H1 (cell line): ENCODE measurements around the gene RERE. TPM values are rescaled to one million over a fixed set of nuclear protein-coding genes. Genes with fewer than 3 reads are reported as not detected.

Experiments
- CTCF ChIA-PET: fragments of 300-600 bp; sonication (Branson Sonifier 250); formaldehyde crosslinking; loops from one replicate; lab custom pipeline; 2021; ENCODE audit not compliant: partially characterized antibody; lab: Charles Lee
- POLR2A ChIA-PET: fragments of 300-600 bp; sonication (Branson Sonifier 250); formaldehyde crosslinking; loops from one replicate; lab custom pipeline; 2021; ENCODE audit warnings: inconsistent platforms; ENCODE audit not compliant: partially characterized antibody; lab: Charles Lee
- DNase-seq, 2 experiments: peaks; one replicate each; pipeline versions ENCODE4 v3.0.0 to v3.0.0-alpha.2; 2010 to 2022; ENCODE audit warnings: low spot score in 2 of 2, low read depth in 1 of 2, mixed read lengths in 1 of 2
- FAIRE-seq: peaks from 2 replicates; lab custom pipeline; 2011; peaks lifted over from hg19 to GRCh38; lab: Jason Lieb, UNC
- H2AFZ ChIP-seq: 2 replicates; pipeline ENCODE4 v1.8.1; 2012; ENCODE audit warnings: low read length, inconsistent platforms
- H2AK5ac ChIP-seq: 2 replicates; pipeline ENCODE4 v1.6.1; 2013; ENCODE audit warnings: low read depth, low read length
- H2BK120ac ChIP-seq: replicated peaks from 2 replicates; pipeline ENCODE3; 2013; ENCODE audit warnings: low read depth, low read length, inconsistent platforms
- H2BK12ac ChIP-seq: 2 replicates; pipeline ENCODE4 v1.6.1; 2013; ENCODE audit warnings: low read depth, low read length
- H2BK15ac ChIP-seq: 2 replicates; pipeline ENCODE4 v1.6.1; 2013; ENCODE audit warnings: low read length
- H2BK20ac ChIP-seq: 2 replicates; pipeline ENCODE4 v1.6.1; 2013; ENCODE audit warnings: low read length
- H2BK5ac ChIP-seq: 2 replicates; pipeline ENCODE4 v1.6.1; 2013; ENCODE audit warnings: low read depth, low read length
- H3K14ac ChIP-seq: 2 replicates; pipeline ENCODE4 v1.6.1; 2013; ENCODE audit warnings: inconsistent platforms; ENCODE audit not compliant: insufficient read length
- H3K18ac ChIP-seq: 2 replicates; pipeline ENCODE4 v1.6.1; 2013; ENCODE audit warnings: low read length; ENCODE audit errors: extremely low read depth
- H3K23ac ChIP-seq: 2 replicates; pipeline ENCODE4 v1.6.1; 2013; ENCODE audit warnings: inconsistent platforms; ENCODE audit not compliant: insufficient read length
- H3K23me2 ChIP-seq: 2 replicates; pipeline ENCODE4 v1.6.1; 2013; ENCODE audit warnings: low read depth, low read length
- H3K27ac ChIP-seq: 2 replicates; pipeline ENCODE4 v1.6.1; 2011; ENCODE audit warnings: low read depth, low read length, inconsistent platforms
- H3K27me3 ChIP-seq, 4 experiments: replicated peaks in 1 of 4; 1 replicate in 1 of 4; 2 replicates in 3 of 4; pipeline versions ENCODE4 v1.6.1 to v1.8.1; 2011 to 2013; ENCODE audit warnings: low read length in 3 of 4, mild to moderate bottlenecking in 3 of 4, inconsistent platforms in 2 of 4, mixed read lengths in 2 of 4, moderate library complexity in 1 of 4; ENCODE audit not compliant: control insufficient read depth in 3 of 4, insufficient read depth in 3 of 4; ENCODE audit errors: extremely low read depth in 1 of 4
- H3K36me3 ChIP-seq, 4 experiments: 2 replicates each; pipeline versions ENCODE4 v1.6.1 to v1.8.1; 2011 to 2013; ENCODE audit warnings: mild to moderate bottlenecking in 4 of 4, low read length in 3 of 4, moderate library complexity in 2 of 4, control low read depth in 1 of 4, inconsistent platforms in 1 of 4; ENCODE audit not compliant: insufficient read depth in 4 of 4, control insufficient read depth in 2 of 4
- H3K4ac ChIP-seq: replicated peaks from 2 replicates; pipeline ENCODE3; 2013; ENCODE audit warnings: low read length, low read depth, mixed read lengths, inconsistent platforms; ENCODE audit not compliant: insufficient read length
- H3K4me1 ChIP-seq, 4 experiments: replicated peaks in 1 of 4; 1 replicate in 1 of 4; 2 replicates in 3 of 4; pipeline versions ENCODE4 v1.6.1 to v1.8.1; 2011 to 2013; ENCODE audit warnings: low read length in 3 of 4, inconsistent platforms in 2 of 4, mixed read lengths in 1 of 4; ENCODE audit not compliant: insufficient read depth in 4 of 4, control insufficient read depth in 3 of 4
- H3K4me2 ChIP-seq, 2 experiments: 2 replicates each; pipeline versions ENCODE4 v1.6.1 to v1.8.1; 2011 to 2013; ENCODE audit warnings: low read depth in 2 of 2, low read length in 2 of 2, control low read depth in 1 of 2, inconsistent platforms in 1 of 2, mild to moderate bottlenecking in 1 of 2; ENCODE audit not compliant: insufficient read depth in 1 of 2
- H3K4me3 ChIP-seq, 4 experiments: fragments of 200-600, 300-600 bp in 1 of 4; sonication (generic), shearing (Covaris generic), sonication (Bioruptor Twin) in 1 of 4; 2 replicates each; pipeline versions ENCODE4 v1.5.1 to v1.8.1; 2011 to 2016; ENCODE audit warnings: low read length in 4 of 4, low read depth in 3 of 4, control low read depth in 2 of 4, inconsistent platforms in 2 of 4, mild to moderate bottlenecking in 2 of 4, mixed read lengths in 1 of 4, moderate library complexity in 1 of 4; ENCODE audit not compliant: insufficient read depth in 2 of 4; ENCODE audit errors: extremely low read depth in 1 of 4
- H3K56ac ChIP-seq: replicated peaks from 2 replicates; pipeline ENCODE3; 2013; ENCODE audit warnings: low read depth, mild to moderate bottlenecking, mixed read lengths, low read length, inconsistent platforms; ENCODE audit not compliant: insufficient read length
- H3K79me1 ChIP-seq: 2 replicates; pipeline ENCODE4 v1.6.1; 2013; ENCODE audit warnings: low read depth, low read length, control low read depth
- H3K79me2 ChIP-seq, 2 experiments: 2 replicates each; pipeline versions ENCODE4 v1.6.1 to v1.8.1; 2012 to 2013; ENCODE audit warnings: low read length in 2 of 2, mild to moderate bottlenecking in 2 of 2, inconsistent platforms in 1 of 2; ENCODE audit not compliant: insufficient read depth in 2 of 2, control insufficient read depth in 1 of 2
- H3K9ac ChIP-seq, 4 experiments: replicated peaks in 1 of 4; 1 replicate in 1 of 4; 2 replicates in 3 of 4; pipeline versions ENCODE4 v1.6.1 to v1.8.1; 2011 to 2013; ENCODE audit warnings: low read depth in 3 of 4, low read length in 3 of 4, control low read depth in 2 of 4, mild to moderate bottlenecking in 2 of 4, moderate library complexity in 2 of 4, inconsistent platforms in 1 of 4; ENCODE audit errors: extremely low read depth in 1 of 4
- H3K9me3 ChIP-seq, 2 experiments: 2 replicates each; pipeline versions ENCODE4 v1.6.1 to v1.8.1; 2012 to 2013; ENCODE audit warnings: mild to moderate bottlenecking in 2 of 2, moderate library complexity in 2 of 2, control low read depth in 1 of 2, inconsistent platforms in 1 of 2, low read depth in 1 of 2, low read length in 1 of 2, mixed read lengths in 1 of 2; ENCODE audit not compliant: insufficient read depth in 2 of 2
- H4K20me1 ChIP-seq, 2 experiments: replicated peaks in 1 of 2; 2 replicates each; pipeline versions ENCODE3 to v1.8.1; 2011 to 2013; ENCODE audit warnings: inconsistent platforms in 2 of 2, low read length in 2 of 2, mild to moderate bottlenecking in 1 of 2; ENCODE audit not compliant: insufficient read depth in 2 of 2, control insufficient read depth in 1 of 2
- H4K5ac ChIP-seq: 2 replicates; pipeline ENCODE4 v1.6.1; 2013; ENCODE audit warnings: low read length, low read depth, mixed read lengths, inconsistent platforms; ENCODE audit not compliant: insufficient read length
- H4K8ac ChIP-seq: 2 replicates; pipeline ENCODE4 v1.8.0; 2013; ENCODE audit warnings: mild to moderate bottlenecking, moderate library complexity, low read length, inconsistent platforms; ENCODE audit not compliant: insufficient read depth; ENCODE audit errors: extremely low read depth
- H4K91ac ChIP-seq: replicated peaks from 2 replicates; pipeline ENCODE3; 2013; ENCODE audit warnings: low read length, mixed read lengths, inconsistent platforms; ENCODE audit not compliant: insufficient read length
- ASH2L ChIP-seq: fragments of 200-600, 300-600 bp; sonication (generic); IDR thresholded peaks from one replicate; pipeline ENCODE4 v1.7.1; 2017; ENCODE audit warnings: low read length
- BCL11A ChIP-seq, 2 experiments: IDR thresholded peaks; one replicate each; pipeline ENCODE4 v1.6.1; 2011; ENCODE audit warnings: low read depth in 2 of 2, low read length in 2 of 2, mild to moderate bottlenecking in 2 of 2
- CBX5 ChIP-seq: fragments of 300-800, 300-1000 bp; sonication (generic); IDR thresholded peaks from 2 replicates; pipeline ENCODE4 v1.7.1; 2016; ENCODE audit warnings: antibody characterized with exemption, low read length, low read depth
- CBX8 ChIP-seq: fragments of 300-800, 300-1000 bp; sonication (generic); IDR thresholded peaks from 2 replicates; pipeline ENCODE4 v1.7.1; 2016; ENCODE audit warnings: low read depth, low read length, borderline replicate concordance
- HDAC6 ChIP-seq: IDR thresholded peaks from one replicate; pipeline ENCODE4 v1.7.1; 2012; ENCODE audit warnings: low read depth, mild to moderate bottlenecking, inconsistent platforms, low read length, moderate library complexity
- KDM5A ChIP-seq: fragments of 200-600 bp; IDR thresholded peaks from 2 replicates; pipeline ENCODE4 v1.7.1; 2012; ENCODE audit warnings: mild to moderate bottlenecking, low read length, inconsistent platforms, mixed read lengths
- MAFK ChIP-seq: IDR thresholded peaks from 2 replicates; pipeline ENCODE4 v1.6.1; 2012; ENCODE audit warnings: low read depth, mild to moderate bottlenecking, improper control_type of control experiment, low read length
- PHF8 ChIP-seq: fragments of 200-600 bp; sonication (generic); conservative IDR thresholded peaks from 2 replicates; pipeline ENCODE4 v1.7.1; 2012; ENCODE audit warnings: low read depth, mild to moderate bottlenecking, inconsistent platforms, low read length, moderate library complexity
- SIRT6 ChIP-seq: IDR thresholded peaks from one replicate; pipeline ENCODE4 v1.7.1; 2012; ENCODE audit warnings: low read length, inconsistent platforms
- SIX5 ChIP-seq: IDR thresholded peaks from 2 replicates; pipeline ENCODE4 v1.6.1; 2011; ENCODE audit warnings: mild to moderate bottlenecking, low read depth, low read length
- SP1 ChIP-seq: IDR thresholded peaks from 2 replicates; pipeline ENCODE4 v1.6.1; 2011; ENCODE audit warnings: low read depth, low read length
- TBP ChIP-seq: IDR thresholded peaks from 2 replicates; pipeline ENCODE4 v1.6.1; 2011; ENCODE audit warnings: low read depth, low read length, improper control_type of control experiment
- WGBS, 2 experiments: shearing (Covaris generic) in 1 of 2; methylation state at CpG; one replicate each; pipeline versions ENCODE4 v1.1.6 to v1.1.7; 2013 to 2015; ENCODE audit warnings: low lambda C conversion rate in 2 of 2, mixed read lengths in 2 of 2, inconsistent platforms in 1 of 2, low coverage in 1 of 2, missing lambda C conversion rate in 1 of 2; ENCODE audit not compliant: insufficient replicate concordance in 2 of 2, insufficient coverage in 1 of 2, insufficient read length in 1 of 2; ENCODE audit errors: extremely low coverage in 1 of 2, missing lambda C conversion rate in 1 of 2; 5-methylcytosine and 5-hydroxymethylcytosine counted together
- polyA plus RNA-seq, 7 experiments: library from polyadenylated mRNA; depleted of rRNA in 3 of 7; stranded (reverse) in 5 of 7; unstranded in 2 of 7; fragments of >200 nt in 5 of 7; fragments of 200-250 nt in 2 of 7; gene quantifications; 1 replicate in 5 of 7; 2 replicates in 1 of 7; 4 replicates in 1 of 7; pipeline versions ENCODE4 v1.2.1 to v1.2.3, GENCODE V29; 2011 to 2013; ENCODE audit warnings: missing spikeins in 2 of 7, mixed read lengths in 2 of 7
- total RNA-seq: library from RNA; stranded (reverse); fragmentation: NEBNext Ultra II Directional; extraction: Animal tissue kit (Norgen Biotek cat#: 25700); gene quantifications from 2 replicates; pipeline ENCODE4 v1.2.1, GENCODE V29; 2021
- TF ChIP-seq, protein P1 (sequence below): IDR thresholded peaks from 2 replicates; pipeline ENCODE4 v1.6.1; 2012; ENCODE audit warnings: inconsistent platforms
- TF ChIP-seq, protein P2 (sequence below): IDR thresholded peaks from 2 replicates; pipeline ENCODE4 v1.6.1; 2011; ENCODE audit warnings: low read depth, mild to moderate bottlenecking, low read length; ENCODE audit not compliant: insufficient read depth

The RERE gene
- total and polyA plus RNA-seq, 2 of the 8 experiments (the other 6 are each of a cell fraction or from before 2014, with no cell fraction given): 15.3 to 142 TPM

DNA sequence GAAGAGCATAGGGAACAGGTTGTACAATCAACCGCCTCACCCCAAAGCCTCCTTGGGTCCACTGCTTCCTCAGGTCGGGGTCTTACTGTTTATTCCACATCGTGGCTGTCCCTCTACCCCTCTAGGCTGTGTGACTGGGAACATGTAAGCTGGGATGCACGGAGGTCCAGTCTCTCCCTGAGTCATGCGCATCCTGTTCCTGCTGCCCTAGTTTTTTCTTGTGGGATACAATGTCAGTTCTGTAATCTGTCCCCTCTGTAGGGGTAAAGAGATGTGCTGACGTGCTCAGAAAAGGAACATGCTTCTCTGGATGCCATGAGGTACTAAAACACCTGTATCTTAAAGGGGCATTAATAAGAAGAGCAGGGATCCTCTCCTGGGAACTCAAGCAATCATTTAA is 433.4 kb downstream of the RERE start:
- FAIRE-seq (no peak), DNase-seq (no peak)
- H3K4ac ChIP-seq: no peak overlapping the region
- H3K4me2 ChIP-seq: no peak overlapping the region
- no peak overlapping the region for H4K5ac ChIP-seq
- H3K9ac ChIP-seq: no peak overlapping the region
- H3K56ac ChIP-seq: no peak overlapping the region
- H4K20me1 ChIP-seq: peaks cover 18 to 24% of the 10 kb centered on the region in 2 experiments
- ChIA-PET POLR2A (interaction anchor here (1.5 kb wide), 1 partner anchor 34 kb away, joined by 3 read pairs; no protein-coding TSS in a partner anchor), CTCF (interaction anchor here (0.6 to 2.8 kb wide), 3 partner anchors 13 to 436 kb away, joined by 3 to 9 read pairs (median 5); no protein-coding TSS in a partner anchor)
- H2BK120ac ChIP-seq: no peak overlapping the region
- no peak overlapping the region for H3K23ac ChIP-seq
- H2BK12ac ChIP-seq: no peak overlapping the region
- no peak overlapping the region for H2AFZ ChIP-seq
- H3K27ac ChIP-seq: no peak overlapping the region
- H2BK15ac ChIP-seq: no peak overlapping the region
- H3K27me3 ChIP-seq: no peaks in the 10 kb centered on the region
- no peaks in the 10 kb centered on the region for H3K9me3 ChIP-seq
- H3K14ac ChIP-seq: no peak overlapping the region
- peaks cover 0 to 3% (median 0%) of the 10 kb centered on the region in 4 experiments; a peak in 2 of 8 replicates for H3K36me3 ChIP-seq
- H2BK20ac ChIP-seq: no peak overlapping the region
- H3K79me2 ChIP-seq: peaks cover 0 to 76% of the 10 kb centered on the region in 2 experiments; a peak in 2 of 4 replicates
- WGBS, 2 experiments: 94% methylated on average over 6 of the region's 6 CpGs; no CpG with 5 or more reads in 1 of the 2 experiments
- H3K4me1 ChIP-seq: peaks cover 0 to 18% (median 13%) of the 10 kb centered on the region in 4 experiments; a peak in 5 of 7 replicates
- peaks cover 20% of the 10 kb centered on the region for H3K79me1 ChIP-seq
- H2AK5ac ChIP-seq: no peak overlapping the region
- H2BK5ac ChIP-seq: no peak overlapping the region
- H3K23me2 ChIP-seq: no peaks in the 10 kb centered on the region
- no peak overlapping the region for H4K8ac ChIP-seq
- H4K91ac ChIP-seq: no peak overlapping the region
- H3K4me3 ChIP-seq: no peak overlapping the region
- no peak overlapping the region for H3K18ac ChIP-seq
- TF ChIP-seq BCL11A (IDR thresholded peaks at IDR 0.05; ENCODE audit: low read depth in 2 of 2, low read length in 2 of 2): no peak
- no peak for TF ChIP-seq KDM5A
- no peak for TF ChIP-seq CBX8
- TF ChIP-seq PHF8: no peak
- no peak for TF ChIP-seq SP1
- no peak for TF ChIP-seq SIRT6
- TF ChIP-seq, protein P1, sequence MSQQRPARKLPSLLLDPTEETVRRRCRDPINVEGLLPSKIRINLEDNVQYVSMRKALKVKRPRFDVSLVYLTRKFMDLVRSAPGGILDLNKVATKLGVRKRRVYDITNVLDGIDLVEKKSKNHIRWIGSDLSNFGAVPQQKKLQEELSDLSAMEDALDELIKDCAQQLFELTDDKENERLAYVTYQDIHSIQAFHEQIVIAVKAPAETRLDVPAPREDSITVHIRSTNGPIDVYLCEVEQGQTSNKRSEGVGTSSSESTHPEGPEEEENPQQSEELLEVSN: no peak
- TF ChIP-seq TBP: no peak
- TF ChIP-seq HDAC6: no peak
- TF ChIP-seq CBX5: no peak
- TF ChIP-seq MAFK: no peak
- TF ChIP-seq, protein P2, sequence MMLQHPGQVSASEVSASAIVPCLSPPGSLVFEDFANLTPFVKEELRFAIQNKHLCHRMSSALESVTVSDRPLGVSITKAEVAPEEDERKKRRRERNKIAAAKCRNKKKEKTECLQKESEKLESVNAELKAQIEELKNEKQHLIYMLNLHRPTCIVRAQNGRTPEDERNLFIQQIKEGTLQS: no peak
- no peak for TF ChIP-seq SIX5
- TF ChIP-seq ASH2L: no peak
